ENCODE results near the gene SNX30. TPM values are rescaled to one million over a fixed set of nuclear protein-coding genes. Genes with fewer than 3 reads are reported as not detected.
A peak's percentile ranks its signal among the peaks of the same experiment; 100 is the strongest.

Gene SNX30
- total RNA-seq, 1 donor from 2014 or later = 7.9 TPM

DNA sequence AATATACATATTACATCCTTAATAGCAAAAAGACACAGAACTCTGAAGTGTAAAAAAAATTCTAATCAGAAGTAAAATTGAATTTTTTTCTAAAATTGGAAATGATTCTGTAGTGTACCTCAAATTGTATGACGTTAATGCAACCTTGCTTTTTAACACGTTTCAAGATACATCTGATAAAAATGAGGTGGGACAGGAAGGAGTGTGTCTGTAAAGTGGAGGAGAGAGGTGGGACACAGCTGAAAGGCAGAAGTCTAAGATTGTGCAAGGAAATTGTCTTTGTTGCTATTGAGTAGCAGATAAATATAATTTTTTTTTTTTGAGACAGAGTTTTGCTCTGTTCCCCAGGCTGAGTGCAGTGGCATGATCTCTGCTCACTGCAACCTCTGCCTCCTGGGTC lies 15.7 kb upstream of the SNX30 start:
- no peak for DNase-seq (ENCODE audit: extremely low spot score in 2 of 2)
- TF ChIP-seq, protein P1, sequence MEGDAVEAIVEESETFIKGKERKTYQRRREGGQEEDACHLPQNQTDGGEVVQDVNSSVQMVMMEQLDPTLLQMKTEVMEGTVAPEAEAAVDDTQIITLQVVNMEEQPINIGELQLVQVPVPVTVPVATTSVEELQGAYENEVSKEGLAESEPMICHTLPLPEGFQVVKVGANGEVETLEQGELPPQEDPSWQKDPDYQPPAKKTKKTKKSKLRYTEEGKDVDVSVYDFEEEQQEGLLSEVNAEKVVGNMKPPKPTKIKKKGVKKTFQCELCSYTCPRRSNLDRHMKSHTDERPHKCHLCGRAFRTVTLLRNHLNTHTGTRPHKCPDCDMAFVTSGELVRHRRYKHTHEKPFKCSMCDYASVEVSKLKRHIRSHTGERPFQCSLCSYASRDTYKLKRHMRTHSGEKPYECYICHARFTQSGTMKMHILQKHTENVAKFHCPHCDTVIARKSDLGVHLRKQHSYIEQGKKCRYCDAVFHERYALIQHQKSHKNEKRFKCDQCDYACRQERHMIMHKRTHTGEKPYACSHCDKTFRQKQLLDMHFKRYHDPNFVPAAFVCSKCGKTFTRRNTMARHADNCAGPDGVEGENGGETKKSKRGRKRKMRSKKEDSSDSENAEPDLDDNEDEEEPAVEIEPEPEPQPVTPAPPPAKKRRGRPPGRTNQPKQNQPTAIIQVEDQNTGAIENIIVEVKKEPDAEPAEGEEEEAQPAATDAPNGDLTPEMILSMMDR (IDR thresholded peaks at IDR 0.05) = no peak
- TF ChIP-seq POLR2AphosphoS5 (IDR thresholded peaks at IDR 0.05; ENCODE audit: insufficient read depth in 1 of 2, low read depth in 1 of 2) = no peak
- no peak for TF ChIP-seq POLR2A (IDR thresholded peaks at IDR 0.05)
- Histone ChIP-seq H3K4me3 (no peak overlapping the region), H3K4me1 (no peaks in the 10 kb centered on the region), H3K9me3 (no peaks in the 10 kb centered on the region), H3K27me3 (no peaks in the 10 kb centered on the region), H3K36me3 (no peaks in the 10 kb centered on the region), H3K27ac (no peak overlapping the region)
- intact Hi-C loops (cut with DNase I) = no loop called here

GRCh38 chr9:112743216-112743836 lies 7.2 kb upstream of the SNX30 start:
- H3K27me3 ChIP-seq = no peaks in the 10 kb centered on the region
- DNase-seq (ENCODE audit: extremely low spot score in 2 of 2) = no peak
- no peak overlapping the region for H3K4me3 ChIP-seq
- TF ChIP-seq POLR2AphosphoS5 (IDR thresholded peaks at IDR 0.05; ENCODE audit: insufficient read depth in 1 of 2, low read depth in 1 of 2) = no peak
- TF ChIP-seq, protein P1 (IDR thresholded peaks at IDR 0.05) = no peak
- TF ChIP-seq POLR2A (IDR thresholded peaks at IDR 0.05) = no peak
- H3K4me1 ChIP-seq = no peaks in the 10 kb centered on the region
- no peak overlapping the region for H3K27ac ChIP-seq
- intact Hi-C loops (cut with DNase I) = no loop called here
- H3K36me3 ChIP-seq = no peaks in the 10 kb centered on the region
- no peaks in the 10 kb centered on the region for H3K9me3 ChIP-seq

- intact Hi-C loops (cut with DNase I) = no loop called here
Observed at GRCh38 chr9:112744177-112744576, 6.4 kb upstream of the SNX30 start.

DNA sequence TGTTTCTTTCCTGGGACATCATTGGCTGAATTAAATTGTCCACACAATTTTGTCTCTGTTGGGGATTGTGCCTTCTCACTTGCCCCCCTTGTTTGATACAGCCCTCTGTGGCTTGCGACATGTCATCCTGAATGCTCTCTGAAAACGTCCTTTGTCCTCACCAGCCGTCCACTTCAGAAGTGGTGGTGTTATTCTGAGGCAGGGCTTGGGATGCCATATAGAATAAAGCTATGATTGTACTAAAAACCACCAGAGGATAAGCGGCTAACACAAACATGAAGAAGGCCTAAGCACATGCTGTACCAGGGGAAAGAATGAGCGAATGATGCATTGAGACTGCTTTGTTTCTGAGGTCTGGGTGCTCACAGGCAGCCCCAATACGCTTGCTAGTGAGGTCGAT lies 3.5 kb upstream of the SNX30 start:
- DNase-seq (ENCODE audit: extremely low spot score in 2 of 2) = no peak
- Histone ChIP-seq H3K27ac (no peak overlapping the region), H3K4me3 (no peak overlapping the region), H3K36me3 (no peaks in the 10 kb centered on the region), H3K9me3 (no peaks in the 10 kb centered on the region), H3K4me1 (peaks cover 19% of the 10 kb centered on the region), H3K27me3 (no peaks in the 10 kb centered on the region)
- intact Hi-C loops (cut with DNase I) = no loop called here
- TF ChIP-seq POLR2A (IDR thresholded peaks at IDR 0.05) = no peak
- TF ChIP-seq, protein P1 (IDR thresholded peaks at IDR 0.05) = no peak
- TF ChIP-seq POLR2AphosphoS5 (IDR thresholded peaks at IDR 0.05; ENCODE audit: insufficient read depth in 1 of 2, low read depth in 1 of 2) = no peak

More at GRCh38 chr9:112744177-112744576, 6.4 kb upstream of the SNX30 start:
- no peak overlapping the region for H3K4me3 ChIP-seq
- no peaks in the 10 kb centered on the region for H3K9me3 ChIP-seq
- no peak for TF ChIP-seq POLR2AphosphoS5 (IDR thresholded peaks at IDR 0.05; ENCODE audit: insufficient read depth in 1 of 2, low read depth in 1 of 2)
- no peak for TF ChIP-seq POLR2A (IDR thresholded peaks at IDR 0.05)
- TF ChIP-seq, protein P1 (IDR thresholded peaks at IDR 0.05) = no peak
- H3K27ac ChIP-seq = no peak overlapping the region
- no peak for DNase-seq (ENCODE audit: extremely low spot score in 2 of 2)
- H3K4me1 ChIP-seq = no peaks in the 10 kb centered on the region
- no peaks in the 10 kb centered on the region for H3K36me3 ChIP-seq
- no peaks in the 10 kb centered on the region for H3K27me3 ChIP-seq

DNA sequence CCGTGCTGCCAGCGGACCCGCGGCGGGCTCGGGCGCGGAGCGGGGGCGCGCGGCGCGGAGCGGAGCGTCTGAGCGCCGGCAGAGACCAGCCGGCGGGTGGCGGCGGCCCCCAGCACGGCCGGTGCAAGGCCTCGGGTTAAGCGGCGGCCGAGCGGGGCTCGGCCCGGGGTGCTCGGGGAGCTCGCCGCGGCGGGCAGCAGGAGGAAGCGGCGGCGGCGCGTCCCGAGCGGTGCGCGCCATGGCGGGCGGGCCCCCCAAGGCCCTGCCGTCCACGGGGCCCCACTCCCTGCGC lies 150 bp downstream of the SNX30 start:
- Histone ChIP-seq H3K9me3 (no peaks in the 10 kb centered on the region), H3K4me1 (peaks cover 50% of the 10 kb centered on the region), H3K27ac (peak overlapping the region; percentile 90), H3K27me3 (no peaks in the 10 kb centered on the region), H3K4me3 (peak overlapping the region; percentile 88 to 98), H3K36me3 (no peaks in the 10 kb centered on the region)
- DNase-seq (ENCODE audit: extremely low spot score in 2 of 2) = no peak
- TF ChIP-seq POLR2A (IDR thresholded peaks at IDR 0.05) (peak in 1 of 2 donors; percentile 8), POLR2AphosphoS5 (IDR thresholded peaks at IDR 0.05; ENCODE audit: insufficient read depth in 1 of 2, low read depth in 1 of 2) (no peak)
- intact Hi-C loops (cut with DNase I) = no loop called here

Measured in vagina (tissue), 2 donors.